GM15510 (cell line): ENCODE measurements around the gene PLD1.

Experiments
- POLR2A ChIP-seq: IDR thresholded peaks from 3 replicates; pipeline ENCODE4 v1.6.1; 2011; ENCODE audit warnings: borderline replicate concordance; ENCODE audit not compliant: insufficient read length; ENCODE audit errors: extremely low read depth

PLD1 gene

GRCh38 chr3:171755656-171756055 lies 54.6 kb downstream of the PLD1 start:
- TF ChIP-seq POLR2A, result no peak

GRCh38 chr3:171755015-171755589 lies 55.2 kb downstream of the PLD1 start:
- no peak for TF ChIP-seq POLR2A

GRCh38 chr3:171753665-171754408 lies 56.4 kb downstream of the PLD1 start:
- TF ChIP-seq POLR2A, result no peak

- no peak for TF ChIP-seq POLR2A
Measured at GRCh38 chr3:171753025-171753472, 57.2 kb downstream of the PLD1 start.

GRCh38 chr3:171752329-171752728 lies 58.0 kb downstream of the PLD1 start:
- no peak for TF ChIP-seq POLR2A

- TF ChIP-seq POLR2A, result no peak
Measured at GRCh38 chr3:171749124-171749523, 61.2 kb downstream of the PLD1 start.

- TF ChIP-seq POLR2A, result no peak
Measured at GRCh38 chr3:171748064-171748924, 62.0 kb downstream of the PLD1 start.

- TF ChIP-seq POLR2A, result no peak
Measured at GRCh38 chr3:171747223-171747920, 62.9 kb downstream of the PLD1 start.

- no peak for TF ChIP-seq POLR2A
Measured at GRCh38 chr3:171745577-171746319, 64.5 kb downstream of the PLD1 start.

GRCh38 chr3:171744158-171744741 lies 66.0 kb downstream of the PLD1 start:
- no peak for TF ChIP-seq POLR2A

GRCh38 chr3:171743327-171744157 lies 66.7 kb downstream of the PLD1 start:
- TF ChIP-seq POLR2A, result no peak

- TF ChIP-seq POLR2A, result no peak
Measured at GRCh38 chr3:171741377-171741776, 68.9 kb downstream of the PLD1 start.

- no peak for TF ChIP-seq POLR2A
Measured at GRCh38 chr3:171736556-171736955, 73.7 kb downstream of the PLD1 start.
